ENCODE measurements around the gene XRN1.

- TF ChIP-seq CTCF (conservative IDR thresholded peaks at IDR 0.05) (no peak), EZH2 (IDR thresholded peaks at IDR 0.05; ENCODE audit: low read depth) (no peak)
Observed at GRCh38 chr3:142394921-142395622, 52.8 kb downstream of the XRN1 start.

Measured in PC-9 (cell line).